HepG2 (cell line): ENCODE results near the gene VWA1. TPM values are rescaled to one million over a fixed set of nuclear protein-coding genes. Genes with fewer than 3 reads are reported as not detected.

Source experiments
- ATF7-NPFF ChIP-seq: sonication (generic); formaldehyde crosslinking; IDR thresholded peaks from 2 replicates; pipeline ENCODE4 v1.8.1; 2023; ENCODE audit warnings: mild to moderate bottlenecking, low read depth, missing genetic modification reagents, moderate library complexity
- CHD4 ChIP-seq: fragments of 200-600 bp; sonication (generic); IDR thresholded peaks from 2 replicates; pipeline ENCODE4 v1.7.0; 2017; ENCODE audit warnings: mild to moderate bottlenecking, low read length, borderline replicate concordance
- CREB1 ChIP-seq, 2 experiments: fragments of 450-650 bp in 1 of 2; IDR thresholded peaks; 2 replicates each; pipeline ENCODE4 v1.6.1; 2016 to 2017; ENCODE audit warnings: control low read depth in 1 of 2, mild to moderate bottlenecking in 1 of 2, missing compliant biosample characterization in 1 of 2, missing genetic modification characterization in 1 of 2
- ETV5 ChIP-seq: IDR thresholded peaks from 2 replicates; pipeline ENCODE4 v1.6.1; 2018; ENCODE audit warnings: missing biosample characterization, missing genetic modification reagents, inconsistent platforms, borderline replicate concordance
- FOXJ3 ChIP-seq: sonication (generic); formaldehyde crosslinking; IDR thresholded peaks from 2 replicates; pipeline ENCODE4 v1.4.0; 2020; ENCODE audit warnings: missing genetic modification reagents, mild to moderate bottlenecking, borderline replicate concordance
- IRF2 ChIP-seq: IDR thresholded peaks from 2 replicates; pipeline ENCODE4 v1.6.1; 2018; ENCODE audit warnings: missing genetic modification reagents, missing compliant biosample characterization
- JUNB ChIP-seq: sonication (generic); formaldehyde crosslinking; IDR thresholded peaks from 2 replicates; pipeline ENCODE4 v1.8.0; 2022; ENCODE audit warnings: missing genetic modification reagents, mild to moderate bottlenecking, borderline replicate concordance
- KLF12 ChIP-seq: sonication (generic); formaldehyde crosslinking; IDR thresholded peaks from 2 replicates; pipeline ENCODE4 v1.4.0; 2020; ENCODE audit warnings: missing genetic modification reagents, borderline replicate concordance
- LCORL ChIP-seq, 2 experiments: fragments of 450-650 bp in 1 of 2; sonication (generic) in 1 of 2; formaldehyde crosslinking in 1 of 2; IDR thresholded peaks; 2 replicates each; pipeline versions ENCODE4 v1.5.0 to v1.6.1; 2017 to 2020; ENCODE audit warnings: antibody characterized with exemption in 1 of 2, missing genetic modification reagents in 1 of 2
- PRMT3 ChIP-seq: sonication (generic); formaldehyde crosslinking; IDR thresholded peaks from 2 replicates; pipeline ENCODE4 v1.8.1; 2022; ENCODE audit warnings: low read depth, mild to moderate bottlenecking, moderate library complexity, missing genetic modification reagents, borderline replicate concordance
- SALL2 ChIP-seq: sonication (generic); formaldehyde crosslinking; IDR thresholded peaks from 2 replicates; pipeline ENCODE4 v1.8.1; 2023; ENCODE audit warnings: mild to moderate bottlenecking, missing genetic modification reagents, inconsistent platforms
- SCMH1 ChIP-seq: sonication (generic); formaldehyde crosslinking; IDR thresholded peaks from 2 replicates; pipeline ENCODE4 v1.9.0; 2021; ENCODE audit warnings: missing genetic modification reagents, mild to moderate bottlenecking, borderline replicate concordance
- STAT5B ChIP-seq: sonication (generic); formaldehyde crosslinking; IDR thresholded peaks from 2 replicates; pipeline ENCODE4 v1.4.0; 2020; ENCODE audit warnings: missing genetic modification reagents
- TFE3 ChIP-seq: IDR thresholded peaks from 2 replicates; pipeline ENCODE4 v1.6.1; 2016
- XBP1 ChIP-seq: sonication (generic); formaldehyde crosslinking; IDR thresholded peaks from 2 replicates; pipeline ENCODE4 v1.5.0; 2020; ENCODE audit warnings: missing genetic modification reagents
- ZBTB1 ChIP-seq: sonication (generic); formaldehyde crosslinking; IDR thresholded peaks from 2 replicates; pipeline ENCODE4 v1.4.0; 2020; ENCODE audit warnings: missing genetic modification reagents, borderline replicate concordance
- ZBTB38 ChIP-seq: sonication (generic); formaldehyde crosslinking; IDR thresholded peaks from 2 replicates; pipeline ENCODE4 v1.5.1; 2020; ENCODE audit warnings: mild to moderate bottlenecking, missing genetic modification reagents
- ZBTB39 ChIP-seq: sonication (generic); formaldehyde crosslinking; IDR thresholded peaks from 2 replicates; pipeline ENCODE4 v1.5.0; 2020; ENCODE audit warnings: missing genetic modification reagents
- ZNF17 ChIP-seq: sonication (generic); formaldehyde crosslinking; IDR thresholded peaks from 2 replicates; pipeline ENCODE4 v1.5.0; 2020; ENCODE audit warnings: mild to moderate bottlenecking, missing genetic modification reagents
- ZNF414 ChIP-seq: sonication (generic); formaldehyde crosslinking; IDR thresholded peaks from 2 replicates; pipeline ENCODE4 v1.5.0; 2020; ENCODE audit warnings: missing genetic modification reagents
- ZNF510 ChIP-seq: sonication (generic); formaldehyde crosslinking; IDR thresholded peaks from 2 replicates; pipeline ENCODE4 v1.4.0; 2020; ENCODE audit warnings: low read depth, mild to moderate bottlenecking, missing genetic modification reagents
- ZNF598 ChIP-seq: sonication (generic); formaldehyde crosslinking; IDR thresholded peaks from 2 replicates; pipeline ENCODE4 v1.5.1; 2020; ENCODE audit warnings: mild to moderate bottlenecking, missing genetic modification reagents, borderline replicate concordance
- ZNF644 ChIP-seq: IDR thresholded peaks from 2 replicates; pipeline ENCODE4 v1.6.1; 2016; ENCODE audit warnings: low read depth
- ZNF839 ChIP-seq: sonication (generic); formaldehyde crosslinking; IDR thresholded peaks from 2 replicates; pipeline ENCODE4 v1.4.0; 2020; ENCODE audit warnings: missing genetic modification reagents, mild to moderate bottlenecking, borderline replicate concordance
- polyA plus RNA-seq, 8 experiments: library from polyadenylated mRNA; depleted of rRNA in 3 of 8; stranded (reverse) in 7 of 8; unstranded in 1 of 8; fragments of >200 nt; fragmentation: Illumina TruSeq in 4 of 8; extraction: Trizol in 4 of 8; gene quantifications; 2 replicates each; pipeline versions ENCODE4 v1.2.1 to v1.2.3, GENCODE V29; 2011 to 2016; ENCODE audit warnings: low read depth in 4 of 8, missing spikeins in 1 of 8, mixed read lengths in 1 of 8; ENCODE audit not compliant: insufficient read depth in 1 of 8
- total RNA-seq, 5 experiments: library from RNA; depleted of rRNA; stranded (reverse); fragments of >200 nt; fragmentation: Illumina TruSeq; extraction: Trizol; gene quantifications; 2 replicates each; pipeline ENCODE4 v1.2.3, GENCODE V29; 2016; ENCODE audit warnings: low read depth in 1 of 5

VWA1 gene
- total and polyA plus RNA-seq, 2 of the 13 experiments (the other 11 are each of a cell fraction or from before 2014, with no cell fraction given): 40.9 to 57.5 TPM

- peak; percentile 82 for TF ChIP-seq TFE3
- TF ChIP-seq JUNB: no peak
- TF ChIP-seq SALL2 (CRISPR knock-in tag): no peak
- peak; percentile 89; the same call in 1 of the 2 replicates for TF ChIP-seq ETV5
- no peak for TF ChIP-seq XBP1 (CRISPR knock-in tag)
- TF ChIP-seq CREB1 (IDR thresholded peaks at IDR 0.05): peak; percentile 2; the same call in 1 of the 2 replicates
- no peak for TF ChIP-seq CREB1 (CRISPR knock-in tag; IDR thresholded peaks at IDR 0.05)
- no peak for TF ChIP-seq ZNF839 (CRISPR knock-in tag)
- peak; percentile 69; the same call in 1 of the 2 replicates for TF ChIP-seq ZNF414
- no peak; the same call in 1 of the 2 replicates for TF ChIP-seq FOXJ3 (CRISPR knock-in tag)
- TF ChIP-seq CHD4: 0 out of 2 replicates have a peak, but pooled peaks have one; percentile 26
- no peak; the same call in 1 of the 2 replicates for TF ChIP-seq STAT5B
- peak; percentile 81 for TF ChIP-seq IRF2 (CRISPR knock-in tag)
- TF ChIP-seq ZBTB39 (CRISPR knock-in tag): peak; percentile 64; the same call in 1 of the 2 replicates
- TF ChIP-seq ZNF510 (CRISPR knock-in tag): no peak; the same call in 1 of the 2 replicates
- TF ChIP-seq ATF7-NPFF (CRISPR knock-in tag): peak; percentile 70; the same call in 1 of the 2 replicates
- peak; percentile 73; the same call in 1 of the 2 replicates for TF ChIP-seq KLF12 (CRISPR knock-in tag)
- TF ChIP-seq ZBTB1 (CRISPR knock-in tag): no peak
- peak; percentile 15; the same call in 1 of the 2 replicates for TF ChIP-seq ZNF598 (CRISPR knock-in tag)
- TF ChIP-seq ZBTB38: peak; percentile 64; the same call in 1 of the 2 replicates
- no peak for TF ChIP-seq SCMH1 (CRISPR knock-in tag)
- TF ChIP-seq ZNF644 (CRISPR knock-in tag): peak; percentile 14; the same call in 1 of the 2 replicates
- TF ChIP-seq ZNF17: 0 out of 2 replicates have a peak, but pooled peaks have one; percentile 19
- TF ChIP-seq LCORL (IDR thresholded peaks at IDR 0.05): no peak
- TF ChIP-seq LCORL (CRISPR knock-in tag; IDR thresholded peaks at IDR 0.05): peak; percentile 97
- no peak for TF ChIP-seq PRMT3 (CRISPR knock-in tag)
Measured at GRCh38 chr1:1432951-1433803, 2.3 kb upstream of the VWA1 start (continued).
